Endothelial cell of umbilical vein (primary cell): Measurements from ENCODE around the gene MAPK8. TPM values are rescaled to one million over a fixed set of nuclear protein-coding genes. Genes with fewer than 3 reads are reported as not detected.

ENCODE experiments used
- BruUV-seq: library from RNA; stranded (reverse); fragments of 400-500 nt; replicated peaks from 2 replicates; lab custom pipeline; 2021; lab: Mats Ljungman, UMichigan
- CTCF ChIA-PET: fragments of 300-600, 350-600 bp; sonication (Branson Sonifier 250); formaldehyde crosslinking; loops from one replicate; lab custom pipeline; 2021; ENCODE audit warnings: antibody characterized with exemption, inconsistent platforms; lab: Charles Lee
- POLR2A ChIA-PET: fragments of 300-600, 350-600 bp; sonication (Branson Sonifier 250); formaldehyde crosslinking; loops from one replicate; lab custom pipeline; 2021; ENCODE audit warnings: antibody characterized with exemption, inconsistent platforms; lab: Charles Lee
- DNase-seq: peaks from one replicate; pipeline ENCODE4 v3.0.0-alpha.2; 2011; ENCODE audit warnings: low read depth, low spot score
- FAIRE-seq: peaks from 2 replicates; lab custom pipeline; 2011; peaks lifted over from hg19 to GRCh38; lab: Jason Lieb, UNC
- H2AFZ ChIP-seq: 2 replicates; pipeline ENCODE4 v1.6.0; 2012; ENCODE audit warnings: low read depth, low read length, control low read depth, inconsistent platforms
- H3K27ac ChIP-seq: 2 replicates; pipeline ENCODE4 v1.5.1; 2011; ENCODE audit warnings: low read depth, mild to moderate bottlenecking, control low read depth, low read length, moderate library complexity; ENCODE audit not compliant: insufficient read depth
- H3K27me3 ChIP-seq, 2 experiments: 2 replicates each; pipeline versions ENCODE4 v1.6.0 to v1.6.1; 2011; ENCODE audit warnings: low read length in 2 of 2, mixed read lengths in 1 of 2; ENCODE audit not compliant: control insufficient read depth in 2 of 2, insufficient read depth in 2 of 2
- H3K36me3 ChIP-seq, 2 experiments: 2 replicates in 1 of 2; 3 replicates in 1 of 2; pipeline ENCODE4 v1.5.1; 2011; ENCODE audit warnings: low read length in 2 of 2, mild to moderate bottlenecking in 1 of 2, moderate library complexity in 1 of 2; ENCODE audit not compliant: control insufficient read depth in 2 of 2, insufficient read depth in 2 of 2; ENCODE audit errors: extremely low read depth in 1 of 2
- H3K4me1 ChIP-seq: 3 replicates; pipeline ENCODE4 v1.5.1; 2011; ENCODE audit warnings: mild to moderate bottlenecking, low read length; ENCODE audit not compliant: control insufficient read depth, insufficient read depth; ENCODE audit errors: extremely low read depth
- H3K4me2 ChIP-seq: 2 replicates; pipeline ENCODE4 v1.6.1; 2011; ENCODE audit warnings: low read length, control low read depth, mixed read lengths; ENCODE audit not compliant: insufficient read depth
- H3K4me3 ChIP-seq, 3 experiments: fragments of 200-600 bp in 1 of 3; sonication (generic), shearing (Covaris generic) in 1 of 3; replicated peaks in 1 of 3; 2 replicates each; pipeline ENCODE4 v1.5.1; 2011 to 2016; ENCODE audit warnings: control low read depth in 3 of 3, low read length in 3 of 3, mild to moderate bottlenecking in 2 of 3, inconsistent platforms in 1 of 3, low read depth in 1 of 3, moderate library complexity in 1 of 3; ENCODE audit not compliant: insufficient read depth in 1 of 3
- H3K79me2 ChIP-seq: 2 replicates; pipeline ENCODE4 v1.6.0; 2012; ENCODE audit warnings: low read length, inconsistent platforms; ENCODE audit not compliant: control insufficient read depth, insufficient read depth
- H3K9ac ChIP-seq: replicated peaks from 2 replicates; pipeline ENCODE3; 2011; ENCODE audit warnings: low read length, control low read depth; ENCODE audit not compliant: insufficient read depth; ENCODE audit errors: extremely low read depth
- H3K9me1 ChIP-seq: replicated peaks from 3 replicates; pipeline ENCODE4 v1.6.0; 2011; ENCODE audit warnings: mild to moderate bottlenecking, low read length; ENCODE audit not compliant: control insufficient read depth, insufficient read depth; ENCODE audit errors: extremely low read depth
- H3K9me3 ChIP-seq: replicated peaks from 2 replicates; pipeline ENCODE4 v1.5.1; 2012; ENCODE audit warnings: low read length, inconsistent platforms; ENCODE audit not compliant: control insufficient read depth, insufficient read depth
- H4K20me1 ChIP-seq: replicated peaks from 2 replicates; pipeline ENCODE3; 2011; ENCODE audit warnings: mild to moderate bottlenecking, low read length; ENCODE audit not compliant: control insufficient read depth, insufficient read depth; ENCODE audit errors: extremely low read depth
- CTCF ChIP-seq, 2 donors: IDR thresholded peaks; 1 replicate in 1 of 2; 2 replicates in 1 of 2; pipeline ENCODE4 v1.5.1; 2011; ENCODE audit warnings: low read length in 2 of 2, mild to moderate bottlenecking in 2 of 2, moderate library complexity in 2 of 2, control low read depth in 1 of 2, inconsistent platforms in 1 of 2, low read depth in 1 of 2; ENCODE audit not compliant: insufficient read depth in 1 of 2; ENCODE audit errors: extremely low read depth in 1 of 2
- EZH2 ChIP-seq: IDR thresholded peaks from 2 replicates; pipeline ENCODE4 v1.6.1; 2012; ENCODE audit warnings: borderline replicate concordance, low read depth, mild to moderate bottlenecking, moderate library complexity, low read length, inconsistent platforms; ENCODE audit not compliant: severe bottlenecking
- FOS ChIP-seq: IDR thresholded peaks from 2 replicates; pipeline ENCODE4 v1.6.1; 2011; ENCODE audit warnings: mild to moderate bottlenecking, low read length, moderate library complexity, borderline replicate concordance; ENCODE audit not compliant: insufficient read depth
- GATA2 ChIP-seq: IDR thresholded peaks from 2 replicates; pipeline ENCODE4 v1.7.0; 2011; ENCODE audit warnings: low read depth, mild to moderate bottlenecking, moderate library complexity, mixed read lengths, low read length; ENCODE audit not compliant: insufficient read length, insufficient read depth
- JUN ChIP-seq: IDR thresholded peaks from 2 replicates; pipeline ENCODE4 v1.6.1; 2011; ENCODE audit warnings: borderline replicate concordance, low read depth; ENCODE audit not compliant: insufficient read length, insufficient read depth
- MAX ChIP-seq: IDR thresholded peaks from 2 replicates; pipeline ENCODE4 v1.6.1; 2011; ENCODE audit not compliant: insufficient read depth, insufficient read length
- MYC ChIP-seq: IDR thresholded peaks from one replicate; pipeline ENCODE4 v1.6.1; 2011; ENCODE audit warnings: mild to moderate bottlenecking, low read depth, low read length
- POLR2A ChIP-seq: IDR thresholded peaks from 2 replicates; pipeline ENCODE4 v1.6.1; 2012; ENCODE audit warnings: low read depth, mild to moderate bottlenecking, control low read depth, low read length
- POLR2AphosphoS5 ChIP-seq: IDR thresholded peaks from 2 replicates; pipeline ENCODE4 v1.6.1; 2012; ENCODE audit warnings: low read depth, mild to moderate bottlenecking, control low read depth, low read length, moderate library complexity; ENCODE audit not compliant: insufficient read depth
- dilution Hi-C: fragments of 300-500 bp; cut with MboI; formaldehyde crosslinking; loops from one replicate; pipeline ENCODE4 v1.15.0; 2019; ENCODE audit warnings: low sequenced_read_pairs; ENCODE audit not compliant: extremely low pct_ligation_motif_present
- intact Hi-C: fragments of 100-400 bp; cut with micrococcal nuclease; formaldehyde crosslinking; loops from one replicate; pipeline ENCODE4 v1.10.0; 2022
- polyA plus RNA-seq, 4 experiments: library from polyadenylated mRNA; depleted of rRNA in 3 of 4; stranded (reverse) in 3 of 4; unstranded in 1 of 4; fragments of >200 nt; gene quantifications; 2 replicates each; pipeline versions ENCODE4 v1.2.1 to v1.2.3, GENCODE V29; 2011 to 2012; ENCODE audit warnings: missing spikeins in 1 of 4
- total RNA-seq: library from RNA; stranded (reverse); gene quantifications from 2 replicates; pipeline ENCODE4 v1.2.3, GENCODE V29; 2021

MAPK8 gene
- total and polyA plus RNA-seq, 2 donors (not counting 3 experiments of a cell fraction or from before 2014, with no cell fraction given), result 25.3 to 56.2 TPM

- H3K4me1 ChIP-seq, result peaks cover 10% of the 10 kb centered on the region
- H3K27ac ChIP-seq, result no peak overlapping the region
- DNase-seq, result no peak
- no peak overlapping the region for H3K4me2 ChIP-seq
- no peaks in the 10 kb centered on the region for H4K20me1 ChIP-seq
- no peaks in the 10 kb centered on the region for H3K9me3 ChIP-seq
- no peak overlapping the region for H2AFZ ChIP-seq
- no peaks in the 10 kb centered on the region for H3K36me3 ChIP-seq
- H3K79me2 ChIP-seq, result peaks cover 6% of the 10 kb centered on the region
- no peaks in the 10 kb centered on the region for H3K27me3 ChIP-seq
- POLR2A ChIA-PET, result no interaction called here
- no peak for FAIRE-seq
- BruUV-seq, result no TSS peak
- TF ChIP-seq MYC (no peak), CTCF (IDR thresholded peaks at IDR 0.05; ENCODE audit: extremely low read depth in 1 of 2, insufficient read depth in 1 of 2, low read depth in 1 of 2, low read length in 2 of 2) (no peak), EZH2 (no peak), POLR2AphosphoS5 (no peak), GATA2 (no peak), POLR2A (no peak), JUN (no peak), MAX (no peak), FOS (no peak)
- no peak overlapping the region for H3K9ac ChIP-seq
- intact Hi-C loops, result no loop called here
- dilution Hi-C loops, result no loop called here
- CTCF ChIA-PET, result interaction anchor here (1.1 to 1.5 kb wide), 3 partner anchors 10 to 191 kb away, joined by 3 to 5 read pairs (median 3); no protein-coding TSS in a partner anchor
- H3K4me3 ChIP-seq, result no peak overlapping the region
- no peaks in the 10 kb centered on the region for H3K9me1 ChIP-seq
Measured at GRCh38 chr10:48464871-48465736, 158.6 kb downstream of the MAPK8 start.
